Upper lobe of left lung (tissue), 4 donors: Measurements from ENCODE around the gene YAP1.

Experiments used
- POLR2A ChIP-seq, 4 donors: fragments of 450-650 bp; IDR thresholded peaks; one replicate each; pipeline ENCODE4 v1.5.1; 2016 to 2017; ENCODE audit warnings: antibody characterized with exemption in 4 of 4, mild to moderate bottlenecking in 2 of 4
- POLR2AphosphoS5 ChIP-seq, 2 donors: sonication (generic); formaldehyde crosslinking; IDR thresholded peaks; one replicate each; pipeline ENCODE4 v1.5.1; 2017; ENCODE audit warnings: antibody characterized with exemption in 2 of 2

- TF ChIP-seq POLR2AphosphoS5 (IDR thresholded peaks at IDR 0.05) (no peak), POLR2A (IDR thresholded peaks at IDR 0.05) (no peak)
Measured at GRCh38 chr11:102276783-102277182, 166.5 kb downstream of the YAP1 start.
